SK-N-SH (cell line): ENCODE results near the gene DSG3.

Experiments
- CHD2 ChIP-seq: fragments of 150-350 bp; IDR thresholded peaks from 2 replicates; pipeline ENCODE4 v1.6.1; 2018; ENCODE audit warnings: low read length; ENCODE audit not compliant: partially characterized antibody
- EP300 ChIP-seq, 2 experiments: IDR thresholded peaks; 2 replicates each; pipeline versions ENCODE4 v1.4.0 to v1.6.1; 2012; ENCODE audit warnings: borderline replicate concordance in 1 of 2, low read depth in 1 of 2, low read length in 1 of 2
- EZH2phosphoT487 ChIP-seq: fragments of 200-600 bp; sonication (generic); IDR thresholded peaks from 2 replicates; pipeline ENCODE4 v1.6.1; 2017; ENCODE audit warnings: low read depth, mixed run types, mild to moderate bottlenecking, antibody characterized with exemption, moderate library complexity, borderline replicate concordance
- MXI1 ChIP-seq: IDR thresholded peaks from 2 replicates; pipeline ENCODE4 v1.6.1; 2012; ENCODE audit warnings: mild to moderate bottlenecking, low read depth, low read length, improper control_type of control experiment
- NFIC ChIP-seq: IDR thresholded peaks from 2 replicates; pipeline ENCODE4 v1.4.0; 2012; ENCODE audit warnings: borderline replicate concordance
- NRF1 ChIP-seq: IDR thresholded peaks from 2 replicates; pipeline ENCODE4 v1.6.1; 2012; ENCODE audit warnings: low read depth, mild to moderate bottlenecking, low read length
- RFX5 ChIP-seq: IDR thresholded peaks from 2 replicates; pipeline ENCODE4 v1.6.1; 2012; ENCODE audit warnings: mild to moderate bottlenecking, improper control_type of control experiment, low read length
- SIN3A ChIP-seq: IDR thresholded peaks from 2 replicates; pipeline ENCODE4 v1.6.1; 2012; ENCODE audit warnings: low read depth, mild to moderate bottlenecking, low read length, moderate library complexity, borderline replicate concordance
- TCF12 ChIP-seq: IDR thresholded peaks from 2 replicates; pipeline ENCODE4 v1.4.0; 2012
- TF ChIP-seq, protein P1 (sequence below): fragments of 200-600 bp; sonication (generic); IDR thresholded peaks from 2 replicates; pipeline ENCODE4 v1.6.1; 2017; ENCODE audit warnings: antibody characterized with exemption, mild to moderate bottlenecking, moderate library complexity
- TF ChIP-seq, protein P2 (sequence below): IDR thresholded peaks from 2 replicates; pipeline ENCODE4 v1.6.1; 2012; ENCODE audit warnings: mild to moderate bottlenecking, low read depth, low read length, moderate library complexity

- TF ChIP-seq TCF12, result no peak
- TF ChIP-seq, protein P1, sequence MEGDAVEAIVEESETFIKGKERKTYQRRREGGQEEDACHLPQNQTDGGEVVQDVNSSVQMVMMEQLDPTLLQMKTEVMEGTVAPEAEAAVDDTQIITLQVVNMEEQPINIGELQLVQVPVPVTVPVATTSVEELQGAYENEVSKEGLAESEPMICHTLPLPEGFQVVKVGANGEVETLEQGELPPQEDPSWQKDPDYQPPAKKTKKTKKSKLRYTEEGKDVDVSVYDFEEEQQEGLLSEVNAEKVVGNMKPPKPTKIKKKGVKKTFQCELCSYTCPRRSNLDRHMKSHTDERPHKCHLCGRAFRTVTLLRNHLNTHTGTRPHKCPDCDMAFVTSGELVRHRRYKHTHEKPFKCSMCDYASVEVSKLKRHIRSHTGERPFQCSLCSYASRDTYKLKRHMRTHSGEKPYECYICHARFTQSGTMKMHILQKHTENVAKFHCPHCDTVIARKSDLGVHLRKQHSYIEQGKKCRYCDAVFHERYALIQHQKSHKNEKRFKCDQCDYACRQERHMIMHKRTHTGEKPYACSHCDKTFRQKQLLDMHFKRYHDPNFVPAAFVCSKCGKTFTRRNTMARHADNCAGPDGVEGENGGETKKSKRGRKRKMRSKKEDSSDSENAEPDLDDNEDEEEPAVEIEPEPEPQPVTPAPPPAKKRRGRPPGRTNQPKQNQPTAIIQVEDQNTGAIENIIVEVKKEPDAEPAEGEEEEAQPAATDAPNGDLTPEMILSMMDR, result no peak
- TF ChIP-seq, protein P2, sequence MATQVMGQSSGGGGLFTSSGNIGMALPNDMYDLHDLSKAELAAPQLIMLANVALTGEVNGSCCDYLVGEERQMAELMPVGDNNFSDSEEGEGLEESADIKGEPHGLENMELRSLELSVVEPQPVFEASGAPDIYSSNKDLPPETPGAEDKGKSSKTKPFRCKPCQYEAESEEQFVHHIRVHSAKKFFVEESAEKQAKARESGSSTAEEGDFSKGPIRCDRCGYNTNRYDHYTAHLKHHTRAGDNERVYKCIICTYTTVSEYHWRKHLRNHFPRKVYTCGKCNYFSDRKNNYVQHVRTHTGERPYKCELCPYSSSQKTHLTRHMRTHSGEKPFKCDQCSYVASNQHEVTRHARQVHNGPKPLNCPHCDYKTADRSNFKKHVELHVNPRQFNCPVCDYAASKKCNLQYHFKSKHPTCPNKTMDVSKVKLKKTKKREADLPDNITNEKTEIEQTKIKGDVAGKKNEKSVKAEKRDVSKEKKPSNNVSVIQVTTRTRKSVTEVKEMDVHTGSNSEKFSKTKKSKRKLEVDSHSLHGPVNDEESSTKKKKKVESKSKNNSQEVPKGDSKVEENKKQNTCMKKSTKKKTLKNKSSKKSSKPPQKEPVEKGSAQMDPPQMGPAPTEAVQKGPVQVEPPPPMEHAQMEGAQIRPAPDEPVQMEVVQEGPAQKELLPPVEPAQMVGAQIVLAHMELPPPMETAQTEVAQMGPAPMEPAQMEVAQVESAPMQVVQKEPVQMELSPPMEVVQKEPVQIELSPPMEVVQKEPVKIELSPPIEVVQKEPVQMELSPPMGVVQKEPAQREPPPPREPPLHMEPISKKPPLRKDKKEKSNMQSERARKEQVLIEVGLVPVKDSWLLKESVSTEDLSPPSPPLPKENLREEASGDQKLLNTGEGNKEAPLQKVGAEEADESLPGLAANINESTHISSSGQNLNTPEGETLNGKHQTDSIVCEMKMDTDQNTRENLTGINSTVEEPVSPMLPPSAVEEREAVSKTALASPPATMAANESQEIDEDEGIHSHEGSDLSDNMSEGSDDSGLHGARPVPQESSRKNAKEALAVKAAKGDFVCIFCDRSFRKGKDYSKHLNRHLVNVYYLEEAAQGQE, result no peak
- no peak for TF ChIP-seq EP300 (IDR thresholded peaks at IDR 0.05; ENCODE audit: borderline replicate concordance in 1 of 2, low read depth in 1 of 2, low read length in 1 of 2)
- TF ChIP-seq MXI1, result no peak
- TF ChIP-seq NFIC, result no peak
- no peak for TF ChIP-seq RFX5
- TF ChIP-seq CHD2, result no peak
- no peak for TF ChIP-seq NRF1
- no peak for TF ChIP-seq SIN3A
- no peak for TF ChIP-seq EZH2phosphoT487
Measured at GRCh38 chr18:31490833-31491232, 43.3 kb downstream of the DSG3 start.
